ENCODE measurements around the gene MRTO4. TPM values are rescaled to one million over a fixed set of nuclear protein-coding genes. Genes with fewer than 3 reads are reported as not detected.
"Not testable (repeated sequence)": the region's sequence is repeated elsewhere in the genome, so short reads cannot be mapped to it uniquely, and the experiment has no call there.

MRTO4 gene
- total RNA-seq, 1 experiment from 2014 or later, result 117 TPM

GRCh38 chr1:19274636-19275035 is 23.0 kb downstream of the MRTO4 start:
- Histone ChIP-seq H3F3A (ENCODE audit: low read length, unreplicated experiment) (no peaks in the 10 kb centered on the region), H3K9me3 (ENCODE audit: low read length) (no peaks in the 10 kb centered on the region), H3K9me2 (replicated peaks; ENCODE audit: low read length) (no peaks in the 10 kb centered on the region), H3K79me2 (ENCODE audit: low read length) (no peaks in the 10 kb centered on the region), H3K4me2 (ENCODE audit: low read length) (no peak overlapping the region), H3K4me3 (ENCODE audit: low read length) (no peak overlapping the region), H3K27me3 (ENCODE audit: low read length) (no peaks in the 10 kb centered on the region), H4K20me1 (ENCODE audit: low read length) (no peaks in the 10 kb centered on the region), H3K9ac (ENCODE audit: low read length) (no peak overlapping the region), H2AFZ (ENCODE audit: low read length) (no peak overlapping the region), H3K27ac (ENCODE audit: low read length) (no peak overlapping the region), H3K4me1 (ENCODE audit: insufficient read depth, low read length) (peaks cover 3% of the 10 kb centered on the region), H3K36me3 (ENCODE audit: low read depth, low read length) (no peaks in the 10 kb centered on the region)
- no peak for DNase-seq
- TF ChIP-seq EZH2phosphoT487 (IDR thresholded peaks at IDR 0.05; ENCODE audit: borderline replicate concordance, low read length) (no peak), CTCF (conservative IDR thresholded peaks at IDR 0.05; ENCODE audit: low read depth, low read length) (no peak), EZH2 (IDR thresholded peaks at IDR 0.05; ENCODE audit: low read length, unreplicated experiment) (no peak)
- no peak for ATAC-seq
- BruUV-seq (replicated peaks), result no TSS peak
- intact Hi-C loops (cut with micrococcal nuclease), result no loop called here
- ChIA-PET CTCF (no interaction called here), POLR2A (ENCODE audit: unreplicated experiment) (no interaction called here)

- ChIA-PET CTCF (no interaction called here), POLR2A (ENCODE audit: unreplicated experiment) (no interaction called here)
- H3K36me3 ChIP-seq (ENCODE audit: low read depth, low read length), result no peaks in the 10 kb centered on the region
- no TSS peak for BruUV-seq (replicated peaks)
- DNase-seq (no peak), ATAC-seq (no peak)
- no peaks in the 10 kb centered on the region for H4K20me1 ChIP-seq (ENCODE audit: low read length)
- no peaks in the 10 kb centered on the region for H3K9me3 ChIP-seq (ENCODE audit: low read length)
- H3K9me2 ChIP-seq (replicated peaks; ENCODE audit: low read length), result no peaks in the 10 kb centered on the region
- no peaks in the 10 kb centered on the region for H3K79me2 ChIP-seq (ENCODE audit: low read length)
- no peak overlapping the region for H3K27ac ChIP-seq (ENCODE audit: low read length)
- peaks cover 4% of the 10 kb centered on the region; the same call in 1 of the 2 replicates for H3K4me1 ChIP-seq (ENCODE audit: insufficient read depth, low read length)
- H3K27me3 ChIP-seq (ENCODE audit: low read length), result no peaks in the 10 kb centered on the region
- no peak overlapping the region for H3K9ac ChIP-seq (ENCODE audit: low read length)
- H3F3A ChIP-seq (ENCODE audit: low read length, unreplicated experiment), result no peaks in the 10 kb centered on the region
- no peak overlapping the region for H3K4me3 ChIP-seq (ENCODE audit: low read length)
- TF ChIP-seq EZH2 (IDR thresholded peaks at IDR 0.05; ENCODE audit: low read length, unreplicated experiment) (no peak), CTCF (conservative IDR thresholded peaks at IDR 0.05; ENCODE audit: low read depth, low read length) (no peak)
- intact Hi-C loops (cut with micrococcal nuclease), result no loop called here
- no peak overlapping the region for H2AFZ ChIP-seq (ENCODE audit: low read length)
- H3K4me2 ChIP-seq (ENCODE audit: low read length), result no peak overlapping the region
These were observed 32.3 kb downstream of the MRTO4 start for GRCh38 chr1:19283891-19284290.

GRCh38 chr1:19284881-19285280 is 33.3 kb downstream of the MRTO4 start:
- no peaks in the 10 kb centered on the region for H3K79me2 ChIP-seq (ENCODE audit: low read length)
- no peaks in the 10 kb centered on the region for H4K20me1 ChIP-seq (ENCODE audit: low read length)
- no peak overlapping the region for H3K9ac ChIP-seq (ENCODE audit: low read length)
- no peaks in the 10 kb centered on the region for H3K36me3 ChIP-seq (ENCODE audit: low read depth, low read length)
- H3K9me3 ChIP-seq (ENCODE audit: low read length), result no peaks in the 10 kb centered on the region
- DNase-seq, result no peak
- no peak overlapping the region for H2AFZ ChIP-seq (ENCODE audit: low read length)
- intact Hi-C loops (cut with micrococcal nuclease), result no loop called here
- ChIA-PET CTCF (no interaction called here), POLR2A (ENCODE audit: unreplicated experiment) (no interaction called here)
- no peak overlapping the region for H3K4me3 ChIP-seq (ENCODE audit: low read length)
- BruUV-seq (replicated peaks), result no TSS peak
- no peak overlapping the region for H3K4me2 ChIP-seq (ENCODE audit: low read length)
- H3K9me2 ChIP-seq (replicated peaks; ENCODE audit: low read length), result no peaks in the 10 kb centered on the region
- no peaks in the 10 kb centered on the region for H3K27me3 ChIP-seq (ENCODE audit: low read length)
- H3F3A ChIP-seq (ENCODE audit: low read length, unreplicated experiment), result no peaks in the 10 kb centered on the region
- no peak for TF ChIP-seq EZH2phosphoT487 (IDR thresholded peaks at IDR 0.05; ENCODE audit: borderline replicate concordance, low read length)
- no peak for TF ChIP-seq EZH2 (IDR thresholded peaks at IDR 0.05; ENCODE audit: low read length, unreplicated experiment)
- no peak for TF ChIP-seq CTCF (conservative IDR thresholded peaks at IDR 0.05; ENCODE audit: low read depth, low read length)
- H3K4me1 ChIP-seq (ENCODE audit: insufficient read depth, low read length), result peaks cover 4% of the 10 kb centered on the region; the same call in 1 of the 2 replicates
- H3K27ac ChIP-seq (ENCODE audit: low read length), result no peak overlapping the region
- ATAC-seq, result no peak

GRCh38 chr1:19285366-19285765 is 33.8 kb downstream of the MRTO4 start:
- H4K20me1 ChIP-seq (ENCODE audit: low read length); H3K27ac ChIP-seq (ENCODE audit: low read length); H3K9me3 ChIP-seq (ENCODE audit: low read length); intact Hi-C loops (cut with micrococcal nuclease); H3K9ac ChIP-seq (ENCODE audit: low read length); DNase-seq; H3K4me3 ChIP-seq (ENCODE audit: low read length); H3K4me1 ChIP-seq (ENCODE audit: insufficient read depth, low read length); H3K27me3 ChIP-seq (ENCODE audit: low read length); H3K36me3 ChIP-seq (ENCODE audit: low read depth, low read length); CTCF ChIA-PET; H3K9me2 ChIP-seq (replicated peaks; ENCODE audit: low read length); H3F3A ChIP-seq (ENCODE audit: low read length, unreplicated experiment); H3K79me2 ChIP-seq (ENCODE audit: low read length); POLR2A ChIA-PET (ENCODE audit: unreplicated experiment); BruUV-seq (replicated peaks); H3K4me2 ChIP-seq (ENCODE audit: low read length); H2AFZ ChIP-seq (ENCODE audit: low read length): not testable (repeated sequence)
- peak; percentile 45 for ATAC-seq

DNA sequence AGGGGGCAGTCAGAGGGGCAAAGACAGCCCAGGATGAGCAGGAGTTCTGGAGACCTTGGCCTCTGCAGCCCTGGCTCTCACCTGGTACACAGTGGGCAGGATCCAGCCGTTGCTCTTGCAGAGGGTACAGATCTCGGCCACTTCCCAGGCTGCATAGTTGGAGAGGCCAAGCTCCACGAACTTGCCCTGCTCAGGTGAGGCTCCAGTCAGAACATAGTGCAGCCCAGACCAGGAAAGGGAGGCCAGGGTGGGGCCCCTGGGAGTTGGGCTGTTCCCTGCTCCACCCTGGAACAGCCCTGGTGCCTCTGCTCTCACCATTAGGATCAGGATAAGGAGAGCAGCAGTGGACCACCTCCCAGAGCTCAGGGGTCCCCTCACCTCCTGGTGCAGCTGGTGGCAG is 34.2 kb downstream of the MRTO4 start:
- H3K4me1 ChIP-seq (ENCODE audit: insufficient read depth, low read length); H3K27me3 ChIP-seq (ENCODE audit: low read length); H3F3A ChIP-seq (ENCODE audit: low read length, unreplicated experiment); H3K9me2 ChIP-seq (replicated peaks; ENCODE audit: low read length); H2AFZ ChIP-seq (ENCODE audit: low read length); H3K36me3 ChIP-seq (ENCODE audit: low read depth, low read length); H3K9me3 ChIP-seq (ENCODE audit: low read length); H3K79me2 ChIP-seq (ENCODE audit: low read length); CTCF ChIA-PET; H3K4me2 ChIP-seq (ENCODE audit: low read length); POLR2A ChIA-PET (ENCODE audit: unreplicated experiment); DNase-seq; intact Hi-C loops (cut with micrococcal nuclease); H3K9ac ChIP-seq (ENCODE audit: low read length); H3K27ac ChIP-seq (ENCODE audit: low read length); BruUV-seq (replicated peaks); H3K4me3 ChIP-seq (ENCODE audit: low read length); H4K20me1 ChIP-seq (ENCODE audit: low read length): not testable (repeated sequence)
- peak; percentile 7; the same call in 1 of the 2 replicates for ATAC-seq

Data from PC-3 (cell line).